ENCODE measurements around the gene USP3.
"Not testable (repeated sequence)": the region's sequence is repeated elsewhere in the genome, so short reads cannot be mapped to it uniquely, and the experiment has no call there.

- not testable (repeated sequence) for TF ChIP-seq CTCF, POLR2A (IDR thresholded peaks at IDR 0.05)
Observed at GRCh38 chr15:63617627-63618026, 113.2 kb downstream of the USP3 start.
